MG63 (cell line): ENCODE results near the gene NME5. TPM values are rescaled to one million over a fixed set of nuclear protein-coding genes. Genes with fewer than 3 reads are reported as not detected.
"Not testable (repeated sequence)": the region's sequence is repeated elsewhere in the genome, so short reads cannot be mapped to it uniquely, and the experiment has no call there.

Source experiments
- DNase-seq: peaks from one replicate; pipeline ENCODE4 v3.0.0-alpha.2; 2020
- H3K27me3 ChIP-seq: fragments of 250-450 bp; sonication (Bioruptor Pico); 2 replicates; pipeline ENCODE4 v1.5.1; 2020; ENCODE audit warnings: mild to moderate bottlenecking, moderate library complexity
- H3K36me3 ChIP-seq: fragments of 250-450 bp; sonication (Bioruptor Pico); 2 replicates; pipeline ENCODE4 v1.5.1; 2020; ENCODE audit warnings: mild to moderate bottlenecking, moderate library complexity
- H3K4me3 ChIP-seq: fragments of 250-450 bp; sonication (Bioruptor Pico); 2 replicates; pipeline ENCODE4 v1.5.1; 2020; ENCODE audit warnings: mild to moderate bottlenecking, moderate library complexity
- H3K9me3 ChIP-seq: fragments of 250-450 bp; sonication (Bioruptor Pico); 2 replicates; pipeline ENCODE4 v1.5.1; 2020; ENCODE audit warnings: mild to moderate bottlenecking, moderate library complexity
- total RNA-seq: library from RNA; depleted of rRNA; stranded (reverse); fragments of >200 nt; shearing (Covaris generic); gene quantifications from 2 replicates; pipeline ENCODE4 v1.2.3, GENCODE V29; 2014; ENCODE audit warnings: low replicate concordance

NME5 gene
- total RNA-seq, 1 experiment from 2014 or later, result not detected

DNA sequence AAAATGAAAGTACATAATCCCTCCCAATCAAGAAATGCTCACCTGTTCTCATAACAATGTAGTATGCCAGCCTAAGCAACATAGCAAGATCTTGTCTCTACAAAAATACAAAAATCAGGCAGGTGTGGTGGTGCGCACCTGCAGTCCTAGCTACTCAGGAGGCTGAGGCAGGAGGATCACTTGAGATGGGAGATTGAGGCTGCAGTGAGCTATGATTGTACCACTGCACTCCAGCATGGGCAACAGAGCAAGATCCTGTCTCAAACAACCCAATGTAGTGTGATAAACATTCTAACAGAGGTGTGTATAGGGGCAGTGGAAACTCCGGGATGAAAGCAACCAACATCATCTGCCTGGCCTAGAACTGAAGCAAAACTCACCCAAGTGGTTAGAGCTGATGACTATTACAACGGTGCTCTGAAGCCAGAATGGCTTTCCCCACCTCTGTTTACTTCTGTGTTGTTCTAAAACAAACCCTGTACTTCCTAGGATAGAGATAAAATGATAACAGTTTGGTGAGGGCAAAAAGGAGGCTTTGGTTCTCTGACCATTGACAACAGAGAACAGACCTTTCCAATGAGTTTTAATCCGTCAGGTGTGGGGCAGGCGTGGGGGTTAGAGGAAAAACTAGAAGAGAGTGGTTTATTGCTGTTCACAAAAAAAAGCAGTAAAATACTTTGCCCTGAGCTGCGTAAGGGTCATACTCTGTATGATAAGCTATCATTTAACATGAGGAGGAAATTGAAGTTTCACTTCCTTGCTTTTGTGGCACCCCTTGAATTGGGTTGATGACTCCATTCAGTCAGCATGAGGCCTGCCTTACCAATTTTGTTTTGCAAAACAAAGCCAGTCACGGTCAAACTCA lies 36.5 kb downstream of the NME5 start:
- Histone ChIP-seq H3K36me3 (no peaks in the 10 kb centered on the region), H3K27me3 (peaks cover 33% of the 10 kb centered on the region), H3K9me3 (no peaks in the 10 kb centered on the region), H3K4me3 (no peak overlapping the region)
- no peak for DNase-seq

- no peak overlapping the region for H3K4me3 ChIP-seq
- DNase-seq, result no peak
- H3K36me3 ChIP-seq, result no peaks in the 10 kb centered on the region
- peaks cover 45% of the 10 kb centered on the region for H3K27me3 ChIP-seq
- no peaks in the 10 kb centered on the region for H3K9me3 ChIP-seq
Observed at GRCh38 chr5:138096997-138097828, 42.0 kb downstream of the NME5 start.

DNA sequence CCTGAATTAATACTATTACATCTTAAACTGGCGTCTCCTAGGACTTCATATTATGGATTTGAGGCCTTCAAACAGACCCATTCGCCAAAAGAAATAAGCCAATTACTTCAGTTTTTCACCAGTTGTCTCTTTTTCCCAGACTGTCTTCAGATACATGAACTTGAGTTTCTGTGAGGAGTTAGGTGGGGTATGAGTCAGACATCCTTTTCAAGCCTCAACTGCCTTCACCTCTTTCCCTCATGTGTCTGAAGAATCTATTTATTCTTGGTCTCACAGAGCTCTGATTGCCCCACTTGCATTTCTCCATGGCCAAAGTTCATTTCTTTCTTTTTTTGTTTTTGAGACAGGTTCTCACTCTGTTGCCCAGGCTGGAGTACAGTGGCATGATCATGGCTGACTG lies 42.9 kb downstream of the NME5 start:
- Histone ChIP-seq H3K27me3 (peaks cover 42% of the 10 kb centered on the region), H3K9me3 (no peaks in the 10 kb centered on the region), H3K36me3 (no peaks in the 10 kb centered on the region), H3K4me3 (no peak overlapping the region)
- no peak for DNase-seq

GRCh38 chr5:138095100-138095907 lies 43.9 kb downstream of the NME5 start:
- Histone ChIP-seq H3K9me3 (no peaks in the 10 kb centered on the region), H3K36me3 (no peaks in the 10 kb centered on the region), H3K27me3 (peaks cover 43% of the 10 kb centered on the region), H3K4me3 (no peak overlapping the region)
- DNase-seq, result no peak

- Histone ChIP-seq H3K4me3 (no peak overlapping the region), H3K9me3 (no peaks in the 10 kb centered on the region), H3K36me3 (no peaks in the 10 kb centered on the region), H3K27me3 (peaks cover 41% of the 10 kb centered on the region)
- no peak for DNase-seq
Observed at GRCh38 chr5:138093036-138093435, 46.2 kb downstream of the NME5 start.

GRCh38 chr5:138092301-138092700 lies 46.9 kb downstream of the NME5 start:
- Histone ChIP-seq H3K27me3 (peaks cover 38% of the 10 kb centered on the region), H3K36me3 (no peaks in the 10 kb centered on the region), H3K9me3 (no peaks in the 10 kb centered on the region), H3K4me3 (no peak overlapping the region)
- DNase-seq, result no peak

DNA sequence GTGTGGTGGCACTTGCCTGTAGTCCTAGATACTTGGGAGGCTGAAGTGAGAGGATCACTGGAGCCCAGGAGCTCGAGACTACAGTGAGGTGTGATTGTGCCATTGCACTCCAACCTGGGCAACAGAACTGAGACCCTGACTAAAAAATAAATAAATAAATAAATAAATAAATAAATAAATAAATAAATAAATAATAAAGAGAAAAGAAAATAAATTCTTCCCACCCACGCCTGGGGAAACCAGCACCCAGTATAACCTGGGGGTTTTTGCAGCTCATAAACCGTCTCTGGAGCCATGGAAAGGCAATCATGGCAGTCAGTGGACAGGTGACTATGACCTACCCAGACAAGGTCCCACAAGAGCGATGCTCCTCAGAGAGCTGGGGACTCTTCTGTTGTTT lies 47.5 kb downstream of the NME5 start:
- no peaks in the 10 kb centered on the region for H3K36me3 ChIP-seq
- H3K27me3 ChIP-seq, result peaks cover 36% of the 10 kb centered on the region
- H3K4me3 ChIP-seq, result no peak overlapping the region
- no peaks in the 10 kb centered on the region for H3K9me3 ChIP-seq
- DNase-seq, result no peak

DNA sequence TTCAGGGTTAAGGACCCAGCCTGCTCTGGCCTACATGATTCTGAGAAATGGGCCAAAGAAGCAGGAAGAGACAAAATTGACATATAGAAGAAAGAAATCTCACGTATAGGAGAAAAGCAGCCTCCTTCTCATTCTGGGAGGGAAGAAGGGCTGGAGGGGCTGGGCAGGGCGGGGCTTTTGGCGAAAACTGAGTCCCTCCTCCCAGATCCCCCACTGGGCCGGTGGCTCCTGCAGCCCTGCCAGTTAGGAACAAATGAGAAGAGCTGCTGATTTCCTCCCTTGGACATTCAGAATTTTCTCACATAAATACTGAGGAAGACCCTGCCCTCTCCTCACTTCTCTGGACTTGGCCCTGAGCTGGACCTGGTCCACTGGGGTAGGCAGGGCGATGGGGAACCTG lies 55.5 kb downstream of the NME5 start, which contains the start of gene WNT8A:
Gene WNT8A, plus strand, starts transcription at position 332 of the 400 bp plus-strand sequence. CDS start 95 bp downstream, outside the sequence.
- no peak within 1 kb of the TSS for H3K4me3 ChIP-seq
- no peaks in the 10 kb centered on the region for H3K9me3 ChIP-seq
- DNase-seq, result no peak

DNA sequence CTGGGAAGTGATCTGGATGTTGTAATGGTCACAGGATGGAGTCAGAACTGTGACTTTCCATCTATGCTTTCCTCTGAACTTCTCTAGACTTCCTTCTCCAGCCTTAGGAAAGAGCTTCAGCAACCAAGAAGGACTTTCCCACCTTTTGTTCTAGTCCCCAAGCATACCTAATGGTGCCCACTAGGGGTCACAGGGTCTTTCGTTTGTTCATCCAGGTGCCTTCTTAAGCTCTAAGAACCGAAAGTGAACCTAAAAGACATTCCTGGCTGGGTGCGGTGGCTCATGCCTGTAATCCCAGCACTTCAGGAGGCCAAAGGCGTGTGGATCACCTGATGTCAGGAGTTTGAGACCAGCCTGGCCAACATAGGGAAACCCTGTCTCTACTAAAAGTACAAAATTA lies 57.2 kb downstream of the NME5 start:
- H3K27me3 ChIP-seq, result no peaks in the 10 kb centered on the region
- H3K4me3 ChIP-seq, result no peak overlapping the region
- no peak for DNase-seq
- H3K36me3 ChIP-seq, result no peaks in the 10 kb centered on the region
- H3K9me3 ChIP-seq, result no peaks in the 10 kb centered on the region

More for the DNA sequence above, 55.5 kb downstream of the NME5 start, which contains the start of gene WNT8A:
- Histone ChIP-seq H3K27me3 (peaks cover 4% of the 10 kb centered on the region; the same call in 1 of the 2 replicates), H3K36me3 (no peaks in the 10 kb centered on the region)

GRCh38 chr5:138078006-138078643 lies 61.1 kb downstream of the NME5 start:
- no peak overlapping the region for H3K4me3 ChIP-seq
- no peak for DNase-seq
- H3K36me3 ChIP-seq, result no peaks in the 10 kb centered on the region
- H3K9me3 ChIP-seq, result no peaks in the 10 kb centered on the region
- H3K27me3 ChIP-seq, result no peaks in the 10 kb centered on the region

DNA sequence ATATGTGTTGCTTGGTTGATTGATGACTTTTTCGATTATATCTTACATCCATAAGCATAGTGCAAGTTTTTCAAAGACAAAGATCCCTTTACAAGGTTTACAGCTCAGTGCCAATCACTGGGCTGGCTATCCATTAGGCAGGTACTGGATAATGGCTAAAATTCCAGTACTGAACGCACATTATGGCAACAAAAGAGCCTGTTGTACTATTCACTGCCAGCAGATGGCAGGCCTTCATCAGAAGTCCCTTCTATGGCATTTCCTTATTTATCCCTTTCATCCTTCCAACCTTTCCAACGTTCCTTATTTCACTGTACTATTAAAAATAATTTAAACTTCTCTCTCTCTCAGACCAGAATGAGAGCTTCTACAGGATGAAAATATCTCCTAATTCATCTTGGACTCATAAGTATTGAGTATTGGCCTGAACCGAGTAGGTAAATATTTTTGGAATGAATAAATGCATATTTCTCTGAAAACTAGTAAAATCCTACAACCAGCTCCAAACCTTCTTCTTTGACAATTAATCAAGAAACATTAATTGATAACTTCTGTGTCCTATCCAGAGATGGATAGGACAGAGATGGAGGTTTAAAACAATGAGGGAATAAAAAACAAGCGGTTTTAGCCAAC lies 62.0 kb downstream of the NME5 start:
- Histone ChIP-seq H3K4me3 (no peak overlapping the region), H3K9me3 (no peaks in the 10 kb centered on the region), H3K36me3 (no peaks in the 10 kb centered on the region), H3K27me3 (no peaks in the 10 kb centered on the region)
- DNase-seq, result peak; percentile 51

DNA sequence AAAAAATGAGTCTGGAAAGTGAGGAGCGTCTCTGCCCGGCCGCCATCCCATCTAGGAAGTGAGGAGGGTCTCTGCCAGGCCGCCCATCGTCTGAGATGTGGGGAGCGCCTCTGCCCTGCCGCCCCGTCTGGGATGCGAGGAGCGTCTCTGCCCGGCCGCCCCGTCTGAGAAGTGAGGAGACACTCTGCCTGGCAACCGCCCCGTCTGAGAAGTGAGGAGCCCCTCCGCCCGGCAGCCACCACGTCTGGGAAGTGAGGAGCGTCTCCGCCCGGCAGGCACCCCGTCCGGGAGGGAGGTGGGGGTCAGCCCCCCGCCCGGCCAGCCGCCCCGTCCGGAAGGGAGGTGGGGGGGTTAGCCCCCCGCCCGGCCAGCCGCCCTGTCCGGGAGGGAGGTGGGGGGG lies 69.2 kb downstream of the NME5 start:
- not testable (repeated sequence) for DNase-seq, H3K4me3 ChIP-seq, H3K9me3 ChIP-seq

DNA sequence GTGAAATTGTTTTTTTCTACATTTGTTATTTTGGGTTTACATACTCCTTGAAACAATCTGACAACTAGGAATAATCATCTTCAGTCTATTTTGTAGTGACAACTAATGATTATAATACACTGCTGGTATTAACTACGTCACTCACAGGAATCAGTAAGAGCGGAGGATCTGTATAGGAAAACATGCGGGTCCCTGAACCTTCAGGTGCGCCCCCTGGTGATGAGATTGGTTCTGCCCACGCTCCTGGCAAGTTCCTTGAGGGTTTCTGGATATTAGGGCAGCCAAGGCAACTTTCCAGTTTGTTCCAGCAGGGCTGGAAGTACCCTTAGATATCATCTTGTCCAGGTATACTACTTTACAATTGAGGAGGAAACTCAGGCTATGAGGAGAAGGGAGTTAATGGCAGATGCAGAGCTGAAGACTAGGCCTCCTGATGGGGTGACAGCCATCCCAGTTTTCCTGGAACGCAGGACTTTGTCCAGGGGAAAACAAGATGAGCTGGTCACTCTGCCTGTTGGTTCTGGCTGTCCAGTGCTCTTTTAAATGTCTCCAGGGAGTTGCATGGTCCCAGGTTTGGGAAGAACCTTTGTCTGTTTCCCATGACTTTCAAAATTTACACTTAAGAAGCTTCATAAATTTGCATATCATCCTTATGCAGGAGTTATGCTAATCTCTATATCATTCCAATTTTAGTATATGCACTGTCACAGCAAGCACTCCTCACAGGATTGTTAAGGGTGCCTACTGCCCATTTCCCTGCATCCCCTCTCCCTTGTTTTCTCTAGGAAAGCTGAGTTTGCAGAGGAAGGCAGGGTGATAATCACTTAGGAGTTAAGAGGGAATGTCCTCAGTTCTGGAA lies 70.3 kb downstream of the NME5 start:
- no peaks in the 10 kb centered on the region for H3K9me3 ChIP-seq
- DNase-seq, result peak; percentile 81
- peak overlapping the region; percentile 34 for H3K4me3 ChIP-seq
- H3K36me3 ChIP-seq, result no peaks in the 10 kb centered on the region
- H3K27me3 ChIP-seq, result no peaks in the 10 kb centered on the region

More for the DNA sequence above, 69.2 kb downstream of the NME5 start:
- not testable (repeated sequence) for H3K27me3 ChIP-seq, H3K36me3 ChIP-seq

GRCh38 chr5:138067945-138068344 lies 71.3 kb downstream of the NME5 start:
- DNase-seq, result no peak

More at GRCh38 chr5:138067945-138068344, 71.3 kb downstream of the NME5 start:
- no peaks in the 10 kb centered on the region for H3K36me3 ChIP-seq
- no peaks in the 10 kb centered on the region for H3K9me3 ChIP-seq
- no peaks in the 10 kb centered on the region for H3K27me3 ChIP-seq
- no peak overlapping the region for H3K4me3 ChIP-seq
